GM19035 (cell line): ENCODE measurements around the gene HCAR3.
"Not testable (repeated sequence)": the region's sequence is repeated elsewhere in the genome, so short reads cannot be mapped to it uniquely, and the experiment has no call there.

ENCODE experiments used
- ATAC-seq: cut with Tn5 transposase; IDR thresholded peaks from one replicate; pipeline ENCODE4 v1.9.1; 2021; ENCODE audit not compliant: unreplicated experiment

HCAR3 gene

GRCh38 chr12:122722387-122722786 lies 5.8 kb upstream of the HCAR3 start:
- ATAC-seq = no peak

- no peak for ATAC-seq
These were observed 4.5 kb upstream of the HCAR3 start for GRCh38 chr12:122721057-122721545.

DNA sequence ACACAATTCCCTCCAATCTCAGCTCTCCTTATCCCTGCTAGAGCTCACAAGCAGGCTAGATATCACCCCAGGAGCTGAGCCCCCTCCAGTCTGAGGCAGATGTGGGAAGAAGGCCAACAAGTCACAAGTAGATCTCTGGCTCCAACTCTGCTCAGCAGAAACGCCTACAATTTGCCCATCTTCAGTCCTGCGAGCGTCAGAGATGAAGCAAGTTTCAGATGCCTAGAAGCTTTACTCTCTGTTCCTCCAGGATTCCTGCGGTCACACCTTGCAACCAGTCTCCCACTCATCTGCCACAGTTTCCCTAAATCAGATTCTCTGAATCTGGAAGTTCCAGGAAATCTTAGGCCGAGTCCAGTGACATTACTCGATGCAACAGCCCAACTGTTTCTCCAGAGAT lies 1.4 kb downstream of the HCAR3 start:
- not testable (repeated sequence) for ATAC-seq

- not testable (repeated sequence) for ATAC-seq
These were observed 3.0 kb downstream of the HCAR3 start for GRCh38 chr12:122713491-122714188.

DNA sequence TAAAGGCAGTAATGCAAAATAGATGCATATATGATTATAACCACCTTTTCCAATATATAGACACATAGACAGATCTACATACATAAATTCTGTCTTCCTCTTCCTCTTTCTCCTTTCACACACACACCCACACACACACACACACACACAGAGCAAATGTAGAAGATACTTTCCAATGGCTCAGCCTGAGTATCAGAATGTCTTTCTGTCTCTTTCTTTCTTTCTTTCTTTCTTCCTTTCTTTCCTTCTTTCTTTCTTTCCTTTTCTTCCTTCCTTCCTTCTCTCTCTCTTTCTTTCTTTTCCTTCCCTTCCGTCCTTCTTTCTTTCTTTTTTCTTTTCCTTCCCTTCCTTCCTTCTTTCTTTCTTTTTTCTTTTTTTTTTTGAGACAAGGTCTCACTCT lies 5.3 kb downstream of the HCAR3 start:
- ATAC-seq = not testable (repeated sequence)

DNA sequence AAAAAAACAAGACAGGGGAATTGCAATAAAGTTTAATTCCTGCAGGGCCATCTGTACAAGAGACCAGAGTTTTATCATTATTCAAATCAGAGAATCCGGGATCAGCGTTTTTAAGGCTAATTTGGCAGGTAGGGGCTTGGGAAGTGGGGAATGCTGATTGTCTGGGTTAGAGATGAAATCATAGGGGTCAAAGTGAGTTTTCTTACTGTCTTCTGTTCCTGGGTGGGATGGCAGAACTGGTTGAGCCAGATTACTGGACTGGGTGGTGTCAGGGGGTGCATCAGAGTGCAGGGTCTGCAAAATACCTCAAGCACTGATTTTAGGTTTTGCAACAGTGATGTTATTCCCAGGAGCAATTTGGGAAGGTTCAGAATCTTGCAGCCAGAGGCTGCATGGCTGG lies 6.3 kb downstream of the HCAR3 start:
- ATAC-seq = not testable (repeated sequence)

GRCh38 chr12:122709287-122709686 lies 7.3 kb downstream of the HCAR3 start:
- ATAC-seq = not testable (repeated sequence)

- not testable (repeated sequence) for ATAC-seq
These were observed 12.8 kb downstream of the HCAR3 start for GRCh38 chr12:122703841-122704240.

GRCh38 chr12:122702890-122703611 lies 13.6 kb downstream of the HCAR3 start, which contains the start of gene HCAR2:
TSS of gene HCAR2 (minus strand) at chr12:122703357. CDS start at chr12:122703283, 74 bp downstream.
- ATAC-seq = not testable (repeated sequence)

- ATAC-seq = not testable (repeated sequence)
These were observed 15.1 kb downstream of the HCAR3 start for GRCh38 chr12:122701481-122701880.

- not testable (repeated sequence) for ATAC-seq
These were observed 16.4 kb downstream of the HCAR3 start for GRCh38 chr12:122700038-122700710.

DNA sequence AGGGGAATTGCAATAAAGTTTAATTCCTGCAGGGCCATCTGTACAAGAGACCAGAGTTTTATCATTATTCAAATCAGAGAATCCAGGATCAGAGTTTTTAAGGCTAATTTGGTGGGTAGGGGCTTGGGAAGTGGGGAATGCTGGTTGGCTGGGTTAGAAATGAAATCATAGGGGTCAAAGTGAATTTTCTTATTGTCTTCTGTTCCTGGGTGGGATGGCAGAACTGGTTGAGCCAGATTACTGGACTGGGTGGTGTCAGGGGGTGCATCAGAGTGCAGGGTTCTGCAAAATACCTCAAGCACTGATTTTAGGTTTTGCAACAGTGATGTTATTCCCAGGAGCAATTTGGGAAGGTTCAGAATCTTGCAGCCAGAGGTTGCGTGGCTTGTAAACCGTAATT lies 19.7 kb downstream of the HCAR3 start:
- ATAC-seq = not testable (repeated sequence)

- no peak for ATAC-seq
These were observed 25.0 kb downstream of the HCAR3 start for GRCh38 chr12:122691566-122691965.

GRCh38 chr12:122688291-122688690 lies 28.3 kb downstream of the HCAR3 start:
- no peak for ATAC-seq

DNA sequence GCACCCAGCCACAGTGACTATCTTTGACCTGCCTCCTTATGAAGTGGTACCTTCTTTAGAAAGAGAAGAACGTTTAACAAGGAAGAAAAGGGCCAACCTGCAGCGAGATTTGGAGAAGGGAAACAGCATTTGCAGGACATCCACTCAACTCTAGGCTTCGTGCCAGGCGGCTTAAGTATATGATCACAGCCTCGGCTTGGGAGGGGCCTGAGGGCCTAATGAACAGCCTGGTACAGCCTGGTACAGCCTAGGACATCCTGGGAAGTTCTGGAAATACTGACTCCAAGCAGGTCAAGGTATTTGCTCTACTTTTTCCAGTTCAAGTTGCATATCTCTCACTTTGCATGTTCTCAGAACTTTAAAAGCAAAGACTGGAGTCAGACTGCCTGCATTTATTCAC lies 29.5 kb downstream of the HCAR3 start:
- no peak for ATAC-seq

DNA sequence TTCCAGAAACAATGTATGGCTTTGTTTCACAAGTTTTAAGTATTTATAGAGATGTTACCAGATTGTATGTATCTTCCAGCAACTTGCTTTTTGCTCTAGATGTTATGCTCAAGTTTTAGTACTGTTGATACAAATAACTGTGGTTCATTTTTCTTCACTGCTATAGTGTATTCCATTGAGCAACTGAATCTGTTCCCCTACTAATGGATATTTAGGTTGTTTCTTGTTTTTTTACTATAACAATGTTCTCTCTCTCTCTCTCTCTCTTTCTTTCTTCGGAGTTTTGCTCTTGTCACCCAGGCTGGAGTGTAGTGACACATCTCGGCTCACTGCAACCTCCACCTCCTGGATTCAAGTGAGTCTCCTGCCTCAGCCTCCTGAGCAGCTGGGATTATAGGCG lies 30.1 kb downstream of the HCAR3 start:
- no peak for ATAC-seq

DNA sequence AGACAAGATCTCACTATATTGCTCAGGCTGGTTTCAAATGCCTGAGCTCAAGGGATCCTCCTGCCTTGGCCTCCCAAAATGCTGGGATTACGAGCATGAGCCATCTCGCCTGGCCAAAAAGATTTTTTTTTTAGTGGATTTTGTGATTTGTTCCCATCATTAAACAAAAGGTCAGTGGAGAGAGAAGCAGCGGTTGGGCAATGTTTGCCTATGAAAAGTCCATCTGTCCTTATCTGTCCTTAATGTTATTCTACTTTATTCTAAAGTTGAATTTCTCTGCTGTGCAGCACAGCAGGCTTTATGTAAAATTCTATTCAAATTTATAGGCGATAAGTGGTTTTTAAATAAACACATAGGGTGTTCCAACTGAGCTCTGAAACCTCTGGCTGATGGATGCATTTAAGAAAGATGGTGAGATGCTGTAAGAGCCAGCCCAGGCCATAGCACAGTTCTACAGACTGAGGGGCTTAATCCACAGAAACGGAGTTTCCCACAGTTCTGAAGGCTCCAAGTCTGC lies 32.3 kb downstream of the HCAR3 start:
- ATAC-seq = no peak

GRCh38 chr12:122681814-122682213 lies 34.8 kb downstream of the HCAR3 start:
- no peak for ATAC-seq

GRCh38 chr12:122680989-122681388 lies 35.6 kb downstream of the HCAR3 start:
- not testable (repeated sequence) for ATAC-seq

DNA sequence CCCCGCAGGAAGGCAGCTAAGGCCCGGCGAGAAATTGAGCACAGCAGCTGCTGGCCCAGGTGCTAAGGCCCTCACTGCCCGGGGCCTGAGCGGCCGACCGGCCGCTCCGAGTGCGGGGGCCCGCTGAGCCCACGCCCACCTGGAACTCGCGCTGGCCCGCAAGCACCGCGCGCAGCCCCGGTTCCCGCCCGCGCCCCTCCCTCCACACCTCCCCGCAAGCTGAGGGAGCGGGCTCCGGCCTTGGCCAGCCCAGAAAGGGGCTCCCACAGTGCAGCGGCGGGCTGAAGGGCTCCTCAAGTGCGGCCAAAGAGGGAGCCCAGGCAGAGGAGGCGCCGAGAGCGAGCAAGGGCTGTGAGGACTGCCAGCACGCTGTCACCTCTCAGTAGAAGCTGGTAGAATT lies 39.8 kb downstream of the HCAR3 start:
- not testable (repeated sequence) for ATAC-seq

DNA sequence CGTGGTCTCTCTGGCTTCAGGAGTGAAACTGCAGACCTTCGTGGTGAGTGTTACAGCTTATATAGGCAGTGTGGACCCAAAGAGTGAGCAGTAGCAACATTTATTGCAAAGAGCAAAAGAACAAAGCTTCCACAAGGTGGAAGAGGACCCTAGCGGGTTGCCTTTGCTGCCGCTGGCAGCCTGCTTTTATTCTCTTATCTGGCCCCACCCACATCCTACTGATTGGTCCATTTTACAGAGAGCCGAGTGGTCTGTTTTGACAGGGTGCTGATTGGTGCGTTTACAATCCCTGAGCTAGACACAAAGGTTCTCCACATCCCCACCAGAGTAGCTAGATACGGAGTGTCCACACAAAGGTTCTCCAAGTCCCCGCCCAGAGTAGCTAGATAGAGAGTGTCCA lies 40.6 kb downstream of the HCAR3 start:
- ATAC-seq = not testable (repeated sequence)
